Mesendoderm (in vitro differentiated cells): ENCODE data around the gene RD3L.

Source experiments
- DNase-seq: peaks from one replicate; pipeline ENCODE4 v3.0.0; 2013
- H2AK5ac ChIP-seq: 2 replicates; pipeline ENCODE4 v1.6.1; 2013; ENCODE audit warnings: low read length, inconsistent platforms
- H2BK120ac ChIP-seq: 2 replicates; pipeline ENCODE4 v1.6.1; 2013; ENCODE audit warnings: low read depth, mild to moderate bottlenecking, low read length, moderate library complexity, mixed read lengths
- H2BK15ac ChIP-seq: replicated peaks from 2 replicates; pipeline ENCODE4 v1.6.1; 2013; ENCODE audit warnings: low read depth, mild to moderate bottlenecking, moderate library complexity
- H2BK5ac ChIP-seq: 2 replicates; pipeline ENCODE4 v1.6.1; 2013; ENCODE audit warnings: low read length, inconsistent platforms
- H3K18ac ChIP-seq: 2 replicates; pipeline ENCODE4 v1.6.1; 2013; ENCODE audit warnings: mild to moderate bottlenecking, low read length, mixed read lengths
- H3K23ac ChIP-seq: one replicate; pipeline ENCODE4 v1.6.1; 2013; ENCODE audit warnings: low read length
- H3K27ac ChIP-seq: 2 replicates; pipeline ENCODE4 v1.5.1; 2013; ENCODE audit warnings: low read depth, mild to moderate bottlenecking, inconsistent platforms, low read length, moderate library complexity
- H3K27me3 ChIP-seq: 2 replicates; pipeline ENCODE4 v1.6.1; 2013; ENCODE audit warnings: low read length, control low read depth, mild to moderate bottlenecking, inconsistent platforms; ENCODE audit not compliant: insufficient read depth, poor library complexity
- H3K36me3 ChIP-seq: 2 replicates; pipeline ENCODE4 v1.6.1; 2013; ENCODE audit warnings: low read length, inconsistent platforms; ENCODE audit not compliant: control insufficient read depth, insufficient read depth
- H3K4ac ChIP-seq: one replicate; pipeline ENCODE4 v1.6.1; 2013; ENCODE audit warnings: low read depth, mild to moderate bottlenecking, low read length, moderate library complexity
- H3K4me1 ChIP-seq: 2 replicates; pipeline ENCODE4 v1.6.1; 2013; ENCODE audit warnings: low read depth, low read length, inconsistent platforms; ENCODE audit not compliant: control insufficient read depth
- H3K4me2 ChIP-seq: 2 replicates; pipeline ENCODE4 v1.6.1; 2013; ENCODE audit warnings: low read length
- H3K4me3 ChIP-seq: 2 replicates; pipeline ENCODE4 v1.5.1; 2013; ENCODE audit warnings: mild to moderate bottlenecking, low read length
- H3K56ac ChIP-seq: one replicate; pipeline ENCODE4 v1.6.1; 2013; ENCODE audit warnings: low read length
- H3K79me1 ChIP-seq: 2 replicates; pipeline ENCODE4 v1.6.1; 2013; ENCODE audit warnings: low read length, inconsistent platforms
- H3K79me2 ChIP-seq: 2 replicates; pipeline ENCODE4 v1.6.1; 2013; ENCODE audit warnings: mild to moderate bottlenecking, low read length; ENCODE audit not compliant: control insufficient read depth, insufficient read depth
- H3K9ac ChIP-seq: 2 replicates; pipeline ENCODE4 v1.6.1; 2013; ENCODE audit warnings: low read length, inconsistent platforms
- H4K5ac ChIP-seq: one replicate; pipeline ENCODE4 v1.6.1; 2013; ENCODE audit warnings: low read length
- H4K8ac ChIP-seq: one replicate; pipeline ENCODE4 v1.6.1; 2013; ENCODE audit warnings: low read depth, mild to moderate bottlenecking, control low read depth, low read length, moderate library complexity
- WGBS: extraction: QIAGEN DNeasy Blood & Tissue Kit; methylation state at CpG from one replicate; pipeline ENCODE4 v1.1.7; 2013; ENCODE audit warnings: low lambda C conversion rate, missing lambda C conversion rate; ENCODE audit not compliant: insufficient coverage; ENCODE audit errors: extremely low coverage; 5-methylcytosine and 5-hydroxymethylcytosine counted together

Gene RD3L

GRCh38 chr14:103905842-103906456 is 36.4 kb downstream of the RD3L start:
- H2BK120ac ChIP-seq: no peak overlapping the region
- DNase-seq: peak; percentile 48
- WGBS: 100% methylated on average over 1 of the region's 22 CpGs
- H2AK5ac ChIP-seq: no peak overlapping the region
- H4K8ac ChIP-seq: no peak overlapping the region
- no peak overlapping the region for H2BK5ac ChIP-seq
- H3K79me1 ChIP-seq: no peaks in the 10 kb centered on the region
- H3K9ac ChIP-seq: no peak overlapping the region
- no peaks in the 10 kb centered on the region for H3K36me3 ChIP-seq
- H3K18ac ChIP-seq: no peak overlapping the region
- no peak overlapping the region for H3K23ac ChIP-seq
- no peak overlapping the region for H3K27ac ChIP-seq
- H3K56ac ChIP-seq: no peak overlapping the region
- no peak overlapping the region for H3K4ac ChIP-seq
- H3K27me3 ChIP-seq: no peaks in the 10 kb centered on the region
- H3K4me3 ChIP-seq: no peak overlapping the region
- no peaks in the 10 kb centered on the region for H3K4me1 ChIP-seq
- no peaks in the 10 kb centered on the region for H3K79me2 ChIP-seq
- H3K4me2 ChIP-seq: no peak overlapping the region
- no peak overlapping the region for H4K5ac ChIP-seq
- H2BK15ac ChIP-seq: no peak overlapping the region

- H3K4me2 ChIP-seq: no peak overlapping the region
- no peak overlapping the region for H3K18ac ChIP-seq
- H3K56ac ChIP-seq: no peak overlapping the region
- no peak overlapping the region for H2BK5ac ChIP-seq
- H3K79me1 ChIP-seq: no peaks in the 10 kb centered on the region
- H3K79me2 ChIP-seq: no peaks in the 10 kb centered on the region
- no peak overlapping the region for H2AK5ac ChIP-seq
- no peak overlapping the region for H2BK15ac ChIP-seq
- no peak overlapping the region for H3K23ac ChIP-seq
- WGBS: no CpG with 5 or more reads among the region's 2 CpGs
- no peak overlapping the region for H3K4ac ChIP-seq
- no peak overlapping the region for H4K5ac ChIP-seq
- no peak overlapping the region for H3K9ac ChIP-seq
- H3K4me1 ChIP-seq: no peaks in the 10 kb centered on the region
- no peak overlapping the region for H2BK120ac ChIP-seq
- DNase-seq: no peak
- H4K8ac ChIP-seq: no peak overlapping the region
- H3K27me3 ChIP-seq: no peaks in the 10 kb centered on the region
- no peak overlapping the region for H3K4me3 ChIP-seq
- H3K36me3 ChIP-seq: no peaks in the 10 kb centered on the region
- no peak overlapping the region for H3K27ac ChIP-seq
These were observed 37.7 kb downstream of the RD3L start for GRCh38 chr14:103904493-103905107.

GRCh38 chr14:103899833-103900232 is 42.5 kb downstream of the RD3L start:
- H3K4me1 ChIP-seq: no peaks in the 10 kb centered on the region
- no peaks in the 10 kb centered on the region for H3K79me2 ChIP-seq
- no peak for DNase-seq
- no peak overlapping the region for H2BK120ac ChIP-seq
- no peak overlapping the region for H3K9ac ChIP-seq
- H2AK5ac ChIP-seq: no peak overlapping the region
- no peak overlapping the region for H4K8ac ChIP-seq
- no peak overlapping the region for H2BK15ac ChIP-seq
- no peak overlapping the region for H3K56ac ChIP-seq
- H3K23ac ChIP-seq: no peak overlapping the region
- H4K5ac ChIP-seq: no peak overlapping the region
- H3K27ac ChIP-seq: no peak overlapping the region
- H3K4ac ChIP-seq: no peak overlapping the region
- no peak overlapping the region for H3K4me3 ChIP-seq
- H3K36me3 ChIP-seq: no peaks in the 10 kb centered on the region
- no peaks in the 10 kb centered on the region for H3K79me1 ChIP-seq
- H2BK5ac ChIP-seq: no peak overlapping the region
- no CpG with 5 or more reads among the region's 14 CpGs for WGBS
- no peak overlapping the region for H3K4me2 ChIP-seq
- no peaks in the 10 kb centered on the region for H3K27me3 ChIP-seq
- H3K18ac ChIP-seq: no peak overlapping the region

DNA sequence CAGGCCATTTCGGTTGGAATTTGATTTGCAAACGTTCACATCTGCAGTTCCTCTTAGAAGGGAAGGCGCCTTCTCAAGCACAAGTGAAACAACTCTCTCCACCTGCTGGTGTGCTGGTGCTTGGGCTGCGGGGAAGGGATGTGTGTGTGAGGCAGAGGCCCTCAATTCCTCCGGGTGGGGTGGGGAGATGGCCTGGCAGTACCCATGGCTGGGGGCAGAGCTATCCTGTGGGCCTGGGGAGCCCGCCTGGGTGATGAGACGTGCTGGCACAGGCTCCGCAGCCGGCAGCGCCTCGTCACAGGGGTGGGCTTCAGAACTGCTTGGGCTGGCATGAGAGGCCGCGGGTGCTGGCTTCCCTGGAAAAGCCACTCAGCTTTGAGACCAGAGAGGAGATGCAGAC is 43.0 kb downstream of the RD3L start:
- H3K27me3 ChIP-seq: no peaks in the 10 kb centered on the region
- no peak overlapping the region for H3K4me3 ChIP-seq
- no peak overlapping the region for H2BK15ac ChIP-seq
- no peak overlapping the region for H3K18ac ChIP-seq
- no peak overlapping the region for H2BK120ac ChIP-seq
- H2AK5ac ChIP-seq: no peak overlapping the region
- H4K5ac ChIP-seq: no peak overlapping the region
- no CpG with 5 or more reads among the region's 13 CpGs for WGBS
- no peak overlapping the region for H3K9ac ChIP-seq
- no peak overlapping the region for H3K23ac ChIP-seq
- H2BK5ac ChIP-seq: no peak overlapping the region
- no peak overlapping the region for H3K4me2 ChIP-seq
- H4K8ac ChIP-seq: no peak overlapping the region
- H3K27ac ChIP-seq: no peak overlapping the region
- H3K79me1 ChIP-seq: no peaks in the 10 kb centered on the region
- no peak overlapping the region for H3K4ac ChIP-seq
- no peaks in the 10 kb centered on the region for H3K4me1 ChIP-seq
- H3K56ac ChIP-seq: no peak overlapping the region
- no peak for DNase-seq
- no peaks in the 10 kb centered on the region for H3K79me2 ChIP-seq
- H3K36me3 ChIP-seq: no peaks in the 10 kb centered on the region

GRCh38 chr14:103898711-103899110 is 43.6 kb downstream of the RD3L start:
- H2BK15ac ChIP-seq: no peak overlapping the region
- no peak overlapping the region for H3K18ac ChIP-seq
- no peak overlapping the region for H3K23ac ChIP-seq
- H3K27me3 ChIP-seq: no peaks in the 10 kb centered on the region
- H3K4me3 ChIP-seq: no peak overlapping the region
- H3K56ac ChIP-seq: no peak overlapping the region
- H2BK120ac ChIP-seq: no peak overlapping the region
- H4K8ac ChIP-seq: no peak overlapping the region
- no peaks in the 10 kb centered on the region for H3K79me1 ChIP-seq
- H3K36me3 ChIP-seq: no peaks in the 10 kb centered on the region
- H3K4me1 ChIP-seq: no peaks in the 10 kb centered on the region
- no peak overlapping the region for H3K4me2 ChIP-seq
- no peak overlapping the region for H3K4ac ChIP-seq
- no peak overlapping the region for H3K27ac ChIP-seq
- H2AK5ac ChIP-seq: no peak overlapping the region
- H2BK5ac ChIP-seq: no peak overlapping the region
- WGBS: no CpG with 5 or more reads among the region's 9 CpGs
- no peak overlapping the region for H3K9ac ChIP-seq
- no peaks in the 10 kb centered on the region for H3K79me2 ChIP-seq
- DNase-seq: no peak
- H4K5ac ChIP-seq: no peak overlapping the region

- Histone ChIP-seq H3K4me2 (no peak overlapping the region), H3K4me1 (no peaks in the 10 kb centered on the region), H3K56ac (no peak overlapping the region), H2BK5ac (no peak overlapping the region), H3K23ac (no peak overlapping the region), H3K4ac (no peak overlapping the region), H3K27ac (no peak overlapping the region), H2BK120ac (no peak overlapping the region), H3K79me2 (no peaks in the 10 kb centered on the region), H3K18ac (no peak overlapping the region), H3K36me3 (no peaks in the 10 kb centered on the region), H3K4me3 (no peak overlapping the region), H3K27me3 (no peaks in the 10 kb centered on the region), H2AK5ac (no peak overlapping the region), H3K9ac (no peak overlapping the region), H2BK15ac (no peak overlapping the region), H4K8ac (no peak overlapping the region), H3K79me1 (no peaks in the 10 kb centered on the region), H4K5ac (no peak overlapping the region)
- DNase-seq: no peak
- no CpG with 5 or more reads among the region's 4 CpGs for WGBS
These were observed 44.1 kb downstream of the RD3L start for GRCh38 chr14:103898204-103898603.
